Smooth muscle cell (in vitro differentiated cells): ENCODE measurements around the gene ETV3. TPM values are rescaled to one million over a fixed set of nuclear protein-coding genes. Genes with fewer than 3 reads are reported as not detected.

Source experiments
- DNase-seq: peaks from one replicate; lab custom pipeline; 2025; ENCODE audit not compliant: unreplicated experiment; lab: John Stamatoyannopoulos, UW
- H2AFZ ChIP-seq: fragments of 200-600 bp; sonication (generic); 2 replicates; pipeline ENCODE4 v1.6.0; 2016; ENCODE audit warnings: antibody characterized with exemption, low read depth, mild to moderate bottlenecking
- H3F3A ChIP-seq: fragments of 200-600 bp; sonication (generic); 2 replicates; pipeline ENCODE4 v1.6.0; 2017; ENCODE audit warnings: antibody characterized with exemption, low read depth
- H3K27ac ChIP-seq: fragments of 200-600 bp; sonication (generic); 2 replicates; pipeline ENCODE4 v1.5.1; 2016; ENCODE audit warnings: low read depth, mild to moderate bottlenecking
- H3K27me3 ChIP-seq: fragments of 200-600 bp; sonication (generic); 2 replicates; pipeline ENCODE4 v1.6.1; 2016; ENCODE audit warnings: low read depth, mild to moderate bottlenecking
- H3K36me3 ChIP-seq: fragments of 200-600 bp; sonication (generic); 2 replicates; pipeline ENCODE4 v1.5.1; 2016; ENCODE audit warnings: low read depth
- H3K4me1 ChIP-seq: fragments of 200-600 bp; sonication (generic); 2 replicates; pipeline ENCODE4 v1.5.1; 2016; ENCODE audit warnings: low read depth
- H3K4me2 ChIP-seq: fragments of 200-600 bp; sonication (generic); 2 replicates; pipeline ENCODE4 v1.6.0; 2016; ENCODE audit warnings: mild to moderate bottlenecking
- H3K4me3 ChIP-seq: fragments of 200-600 bp; sonication (generic); 2 replicates; pipeline ENCODE4 v1.5.1; 2016; ENCODE audit warnings: mild to moderate bottlenecking
- H3K79me2 ChIP-seq: fragments of 200-600 bp; sonication (generic); 2 replicates; pipeline ENCODE4 v1.6.0; 2016; ENCODE audit warnings: low read depth, mild to moderate bottlenecking
- H3K9ac ChIP-seq: fragments of 200-600 bp; sonication (generic); 2 replicates; pipeline ENCODE4 v1.6.0; 2016; ENCODE audit warnings: low read depth
- H3K9me3 ChIP-seq: fragments of 200-600 bp; sonication (generic); replicated peaks from 2 replicates; pipeline ENCODE4 v1.5.1; 2016; ENCODE audit warnings: low read depth
- H4K20me1 ChIP-seq: fragments of 200-600 bp; sonication (generic); 2 replicates; pipeline ENCODE4 v1.6.0; 2016; ENCODE audit warnings: low read depth
- WGBS: methylation state at CpG from one replicate; pipeline ENCODE4 v1.1.7; 2016; ENCODE audit warnings: low lambda C conversion rate; 5-methylcytosine and 5-hydroxymethylcytosine counted together
- polyA plus RNA-seq: library from polyadenylated mRNA; unstranded; fragments of >200 nt; fragmentation: Nextera tagmentation; extraction: Ambion mirVana; gene quantifications from 2 replicates; pipeline ENCODE4 v1.2.1, GENCODE V29; 2016
- total RNA-seq: library from RNA; depleted of rRNA; stranded (reverse); fragments of >200 nt; gene quantifications from 2 replicates; pipeline ENCODE4 v1.2.3, GENCODE V29; 2014
- TF ChIP-seq, protein P1 (sequence below): fragments of 200-600 bp; sonication (generic); IDR thresholded peaks from 2 replicates; pipeline ENCODE4 v1.5.1; 2017; ENCODE audit warnings: borderline replicate concordance, mild to moderate bottlenecking, antibody characterized with exemption; ENCODE audit not compliant: insufficient read depth, poor library complexity, severe bottlenecking

ETV3 gene
- total and polyA plus RNA-seq, 2 experiments from 2014 or later = 11.4 to 33.2 TPM

DNA sequence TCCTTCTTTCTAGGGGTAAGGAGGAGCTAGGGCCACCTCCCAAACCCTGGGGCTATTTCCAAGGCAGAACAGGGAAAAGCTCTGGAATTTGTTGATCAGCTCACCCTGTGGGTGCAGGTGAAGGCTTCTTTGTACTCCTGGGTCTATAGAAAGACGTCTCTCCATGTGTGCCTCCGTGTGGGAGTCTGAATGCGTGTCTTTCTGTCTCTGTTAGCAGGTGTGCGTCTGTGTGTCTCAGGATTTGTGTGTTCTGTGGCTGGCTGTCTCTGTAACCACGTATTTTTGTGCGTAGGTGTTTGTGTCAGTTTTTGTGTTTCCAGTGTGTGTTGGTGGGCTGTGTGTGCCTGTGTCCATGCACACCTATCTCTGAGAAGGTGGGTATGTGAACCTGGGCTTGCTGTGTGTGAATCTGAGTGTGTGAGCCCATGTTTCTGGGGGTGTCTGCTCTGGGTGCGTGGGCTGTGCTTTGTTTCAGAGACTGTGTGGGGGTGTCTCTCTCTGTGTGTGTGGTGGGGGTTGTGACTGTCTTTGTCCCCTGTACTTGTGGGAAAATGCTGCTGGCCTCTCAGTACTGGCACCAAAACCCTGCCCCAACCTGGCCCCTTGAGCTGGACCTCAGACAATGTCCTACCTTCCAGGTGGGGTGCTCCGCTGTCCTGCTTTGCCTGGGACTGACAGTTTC is 25.9 kb downstream of the ETV3 start:
- no peak overlapping the region for H3K9ac ChIP-seq
- H3K4me1 ChIP-seq = peaks cover 13% of the 10 kb centered on the region
- no peaks in the 10 kb centered on the region for H4K20me1 ChIP-seq
- no peaks in the 10 kb centered on the region for H3K9me3 ChIP-seq
- no peaks in the 10 kb centered on the region for H3K27me3 ChIP-seq
- DNase-seq = no peak
- WGBS = 74% methylated on average over 8 of the region's 8 CpGs
- no peak overlapping the region for H3K27ac ChIP-seq
- H3K4me3 ChIP-seq = no peak overlapping the region
- no peaks in the 10 kb centered on the region for H3K36me3 ChIP-seq
- no peaks in the 10 kb centered on the region for H3F3A ChIP-seq
- no peaks in the 10 kb centered on the region for H3K79me2 ChIP-seq
- H2AFZ ChIP-seq = no peak overlapping the region
- TF ChIP-seq, protein P1, sequence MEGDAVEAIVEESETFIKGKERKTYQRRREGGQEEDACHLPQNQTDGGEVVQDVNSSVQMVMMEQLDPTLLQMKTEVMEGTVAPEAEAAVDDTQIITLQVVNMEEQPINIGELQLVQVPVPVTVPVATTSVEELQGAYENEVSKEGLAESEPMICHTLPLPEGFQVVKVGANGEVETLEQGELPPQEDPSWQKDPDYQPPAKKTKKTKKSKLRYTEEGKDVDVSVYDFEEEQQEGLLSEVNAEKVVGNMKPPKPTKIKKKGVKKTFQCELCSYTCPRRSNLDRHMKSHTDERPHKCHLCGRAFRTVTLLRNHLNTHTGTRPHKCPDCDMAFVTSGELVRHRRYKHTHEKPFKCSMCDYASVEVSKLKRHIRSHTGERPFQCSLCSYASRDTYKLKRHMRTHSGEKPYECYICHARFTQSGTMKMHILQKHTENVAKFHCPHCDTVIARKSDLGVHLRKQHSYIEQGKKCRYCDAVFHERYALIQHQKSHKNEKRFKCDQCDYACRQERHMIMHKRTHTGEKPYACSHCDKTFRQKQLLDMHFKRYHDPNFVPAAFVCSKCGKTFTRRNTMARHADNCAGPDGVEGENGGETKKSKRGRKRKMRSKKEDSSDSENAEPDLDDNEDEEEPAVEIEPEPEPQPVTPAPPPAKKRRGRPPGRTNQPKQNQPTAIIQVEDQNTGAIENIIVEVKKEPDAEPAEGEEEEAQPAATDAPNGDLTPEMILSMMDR = no peak
- H3K4me2 ChIP-seq = no peak overlapping the region

DNA sequence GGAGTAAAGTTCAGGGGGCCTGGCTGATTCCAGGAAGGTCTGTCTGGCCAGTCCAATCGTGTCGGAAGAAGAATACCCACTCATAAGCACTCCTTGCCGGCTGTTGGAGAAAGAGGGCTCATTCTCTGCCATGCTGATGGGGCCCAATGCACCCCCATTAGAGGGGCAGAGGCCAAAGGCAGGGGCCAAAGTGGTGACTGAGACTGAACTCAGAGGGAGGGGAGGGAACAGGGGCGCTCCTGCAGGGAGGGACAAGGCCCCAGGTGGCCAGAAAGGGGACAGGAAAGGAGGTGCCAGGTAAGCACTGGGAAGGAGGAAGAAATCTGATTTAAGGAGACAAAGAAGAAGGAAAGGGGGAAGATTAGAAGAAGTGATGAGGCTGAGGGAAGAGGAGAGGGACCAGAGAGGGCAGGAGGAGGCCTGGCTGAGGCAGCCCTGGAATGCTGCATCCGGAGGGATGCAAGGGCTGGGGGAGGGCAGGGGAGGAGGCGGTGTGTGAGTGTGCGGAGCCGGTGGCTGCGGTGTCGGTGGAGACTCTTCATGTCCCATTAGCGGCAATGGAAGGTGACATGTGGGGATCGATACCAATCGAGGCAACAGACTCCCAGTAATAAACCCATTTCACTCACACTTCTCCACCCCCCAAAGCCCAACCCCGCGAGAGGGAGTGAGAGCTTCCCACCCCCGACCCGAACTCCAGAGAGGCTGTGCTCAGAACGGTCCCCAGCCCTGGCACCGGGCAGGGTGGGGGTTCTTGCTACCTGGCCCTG is 26.6 kb downstream of the ETV3 start:
- TF ChIP-seq, protein P1 = no peak
- H3K79me2 ChIP-seq = no peaks in the 10 kb centered on the region
- no peak overlapping the region for H3K4me2 ChIP-seq
- DNase-seq = no peak
- H3K4me1 ChIP-seq = peaks cover 15% of the 10 kb centered on the region
- no peaks in the 10 kb centered on the region for H3K9me3 ChIP-seq
- WGBS = 45% methylated on average over 18 of the region's 19 CpGs
- no peak overlapping the region for H2AFZ ChIP-seq
- H3K27ac ChIP-seq = no peak overlapping the region
- H4K20me1 ChIP-seq = no peaks in the 10 kb centered on the region
- no peaks in the 10 kb centered on the region for H3K36me3 ChIP-seq
- no peaks in the 10 kb centered on the region for H3F3A ChIP-seq
- H3K4me3 ChIP-seq = no peak overlapping the region
- H3K27me3 ChIP-seq = no peaks in the 10 kb centered on the region
- no peak overlapping the region for H3K9ac ChIP-seq

DNA sequence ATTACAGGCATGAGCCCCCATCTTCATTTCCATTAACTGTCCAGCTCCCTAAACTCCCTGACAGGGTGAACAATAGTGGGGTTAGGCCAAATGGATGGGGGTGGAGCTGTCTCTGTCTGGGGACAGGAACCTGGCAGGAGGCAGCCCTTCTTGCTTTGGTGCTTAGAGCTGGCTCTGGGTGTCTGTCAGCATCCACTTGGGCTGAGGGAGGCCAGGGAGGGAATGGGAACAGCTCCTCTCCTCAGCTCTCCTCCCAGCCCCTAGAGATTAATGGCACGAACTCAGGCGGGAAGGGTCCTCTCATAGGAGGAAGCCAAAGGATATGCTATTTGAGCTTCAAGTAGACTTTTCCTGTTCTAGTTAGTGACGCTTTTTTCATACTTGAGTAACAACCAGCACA is 27.5 kb downstream of the ETV3 start:
- Histone ChIP-seq H4K20me1 (no peaks in the 10 kb centered on the region), H3K4me2 (no peak overlapping the region), H3K4me3 (no peak overlapping the region), H3K9me3 (no peaks in the 10 kb centered on the region), H3F3A (no peaks in the 10 kb centered on the region), H3K9ac (no peak overlapping the region), H3K79me2 (no peaks in the 10 kb centered on the region), H3K27ac (no peak overlapping the region), H2AFZ (no peak overlapping the region), H3K27me3 (no peaks in the 10 kb centered on the region), H3K36me3 (no peaks in the 10 kb centered on the region), H3K4me1 (peaks cover 13% of the 10 kb centered on the region)
- TF ChIP-seq, protein P1 = no peak
- WGBS = 95% methylated on average over 3 of the region's 3 CpGs
- DNase-seq = no peak
